GM12892 (cell line): ENCODE data around the gene NUDT11.

Experiments used
- POLR2A ChIP-seq: IDR thresholded peaks from 2 replicates; pipeline ENCODE4 v1.6.1; 2011; ENCODE audit warnings: low read depth, low read length, control low read depth
- POLR2AphosphoS5 ChIP-seq: IDR thresholded peaks from 2 replicates; pipeline ENCODE4 v1.6.1; 2011; ENCODE audit warnings: low read depth, low read length, control low read depth
- TAF1 ChIP-seq: IDR thresholded peaks from 2 replicates; pipeline ENCODE4 v1.6.1; 2011; ENCODE audit warnings: low read depth, mild to moderate bottlenecking, control low read depth, low read length, borderline replicate concordance

GRCh38 chrX:51487960-51488267 is 8.5 kb downstream of the NUDT11 start:
- TF ChIP-seq POLR2A (no peak), TAF1 (no peak), POLR2AphosphoS5 (no peak)
